Dermis blood vessel endothelial cell (primary cell): ENCODE measurements around the gene TFEB. TPM values are rescaled to one million over a fixed set of nuclear protein-coding genes. Genes with fewer than 3 reads are reported as not detected.

Source experiments
- DNase-seq: peaks from one replicate; pipeline ENCODE4 v3.0.0; 2010
- total RNA-seq: library from RNA; depleted of rRNA; stranded (reverse); fragments of >200 nt; gene quantifications from 2 replicates; pipeline ENCODE4 v1.2.3, GENCODE V29; 2014

Gene TFEB
- total RNA-seq, 1 donor from 2014 or later = 6.5 TPM

GRCh38 chr6:41721414-41721813 is 14.0 kb downstream of the TFEB start:
- DNase-seq = no peak

- DNase-seq = no peak
Observed at GRCh38 chr6:41720783-41721182, 14.6 kb downstream of the TFEB start.

GRCh38 chr6:41720262-41720620 is 15.2 kb downstream of the TFEB start:
- no peak for DNase-seq

- no peak for DNase-seq
Observed at GRCh38 chr6:41719436-41720261, 15.8 kb downstream of the TFEB start.

GRCh38 chr6:41718828-41719227 is 16.6 kb downstream of the TFEB start:
- DNase-seq = no peak

GRCh38 chr6:41717392-41717736 is 18.0 kb downstream of the TFEB start:
- no peak for DNase-seq

- DNase-seq = no peak
Observed at GRCh38 chr6:41716516-41717391, 18.7 kb downstream of the TFEB start.

GRCh38 chr6:41715795-41716515 is 19.5 kb downstream of the TFEB start:
- no peak for DNase-seq

GRCh38 chr6:41714556-41715273 is 20.7 kb downstream of the TFEB start:
- DNase-seq = no peak

GRCh38 chr6:41713650-41714291 is 21.6 kb downstream of the TFEB start:
- DNase-seq = no peak

- DNase-seq = no peak
Observed at GRCh38 chr6:41713159-41713649, 22.2 kb downstream of the TFEB start.

- DNase-seq = no peak
Observed at GRCh38 chr6:41712651-41713103, 22.7 kb downstream of the TFEB start.

- no peak for DNase-seq
Observed at GRCh38 chr6:41711323-41712038, 23.9 kb downstream of the TFEB start.

- no peak for DNase-seq
Observed at GRCh38 chr6:41709375-41709774, 26.0 kb downstream of the TFEB start.

- DNase-seq = no peak
Observed at GRCh38 chr6:41708856-41709255, 26.6 kb downstream of the TFEB start.

- peak; percentile 21 for DNase-seq
Observed at GRCh38 chr6:41707565-41708200, 27.7 kb downstream of the TFEB start.

- peak; percentile 10 for DNase-seq
Observed at GRCh38 chr6:41706876-41707564, 28.4 kb downstream of the TFEB start.

GRCh38 chr6:41705996-41706835 is 29.2 kb downstream of the TFEB start:
- peak; percentile 77 for DNase-seq
